GDM1 (cell line): Measurements from ENCODE around the gene PPP5C.
"Not testable (repeated sequence)": the region's sequence is repeated elsewhere in the genome, so short reads cannot be mapped to it uniquely, and the experiment has no call there.

Experiments used
- DNase-seq: peaks from one replicate; lab custom pipeline; 2025; lab: John Stamatoyannopoulos, UW

PPP5C gene

GRCh38 chr19:46346821-46347571 lies at the start of gene PPP5C:
TSS of gene PPP5C (plus strand) at chr19:46347087. CDS start at chr19:46347097, 10 bp downstream.
- DNase-seq, result peak; percentile 94

DNA sequence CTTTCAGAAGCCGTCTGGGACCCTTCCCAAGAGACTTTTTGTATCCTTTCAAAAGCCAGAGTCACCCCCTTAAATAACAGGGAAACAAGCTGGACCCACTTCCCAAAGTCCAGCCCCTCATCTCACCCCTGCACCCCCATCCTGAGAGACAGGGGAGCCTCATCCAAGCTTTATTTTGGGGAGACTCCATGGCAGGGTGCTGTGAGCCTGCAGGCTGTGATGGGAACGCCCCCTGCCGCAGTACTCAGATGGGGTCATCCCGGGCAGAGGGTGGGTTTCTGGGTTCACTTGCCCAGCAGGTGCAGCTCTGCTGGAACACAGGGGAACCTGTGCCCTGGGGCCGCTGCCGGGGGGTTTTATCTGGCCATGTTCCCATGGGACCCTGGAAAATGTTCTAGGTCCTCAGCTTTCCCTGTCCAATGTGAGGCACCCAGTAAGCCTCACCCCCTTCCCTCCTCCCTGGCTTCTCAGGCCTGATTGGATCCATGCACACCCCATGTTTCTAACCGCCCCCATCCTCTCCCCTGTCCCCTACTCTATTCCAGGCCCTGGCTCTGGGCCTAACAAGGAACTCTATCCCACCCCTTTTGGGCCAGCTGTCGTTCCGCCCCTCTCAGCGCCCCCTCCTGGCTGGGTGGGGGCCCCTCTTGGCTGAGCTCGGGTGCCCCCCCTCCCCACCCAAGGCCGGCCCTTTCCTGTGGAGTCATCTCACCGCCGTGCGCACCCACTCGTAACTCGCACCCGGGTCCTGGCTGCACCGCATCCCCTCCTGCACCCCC lies 49.0 kb upstream of the PPP5C start:
- no peak for DNase-seq

DNA sequence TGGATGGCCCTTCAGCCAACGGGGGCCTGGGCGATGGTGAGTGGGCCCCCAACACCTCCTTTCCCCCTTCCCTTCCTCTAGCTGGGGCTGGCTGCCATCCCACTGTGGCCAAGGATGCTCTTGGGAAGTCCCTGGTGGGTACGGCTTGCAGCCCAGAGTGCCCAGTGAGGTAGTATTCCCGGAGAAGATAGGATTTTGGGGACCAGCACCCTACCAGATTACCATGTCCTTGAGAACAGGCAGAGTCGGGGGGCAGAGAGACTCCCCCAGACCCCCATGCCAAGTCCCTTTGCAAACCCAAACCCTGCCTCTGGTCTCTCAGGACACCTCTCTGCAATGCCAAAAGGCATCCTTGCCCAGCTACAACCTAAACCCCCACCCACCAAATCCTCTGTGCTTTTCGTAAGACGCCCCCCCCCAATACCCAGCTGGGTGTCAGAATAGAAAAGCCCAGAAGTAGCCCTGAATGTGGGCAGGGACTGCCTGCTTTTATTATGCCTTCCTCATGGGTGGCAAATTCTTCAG lies 48.3 kb upstream of the PPP5C start:
- DNase-seq, result no peak

DNA sequence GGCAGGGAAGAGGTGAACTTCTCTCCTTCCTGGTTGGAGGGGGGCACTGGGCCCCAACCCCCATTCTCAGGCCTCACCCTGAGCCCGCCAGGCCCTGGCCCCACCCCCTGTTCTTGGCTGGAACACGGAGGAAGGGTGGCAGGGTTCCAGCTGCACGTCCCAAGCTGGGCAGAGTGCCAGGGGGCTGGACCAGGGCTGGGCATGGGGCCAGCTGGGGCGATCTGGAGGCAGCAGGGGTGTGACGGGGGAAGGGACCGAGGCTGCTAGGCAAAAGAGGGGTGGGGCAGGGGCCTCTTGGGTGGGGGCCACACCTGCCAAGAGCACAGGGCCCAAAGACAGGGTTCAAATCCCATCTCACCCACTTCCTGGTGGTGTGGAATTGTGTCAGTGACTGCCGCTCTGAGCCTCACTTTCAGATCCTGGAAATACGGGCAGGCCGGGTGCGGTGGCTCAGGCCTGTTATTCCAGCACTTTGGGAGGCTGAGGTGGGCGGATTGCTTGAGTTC lies 47.8 kb upstream of the PPP5C start:
- DNase-seq, result peak; percentile 3

DNA sequence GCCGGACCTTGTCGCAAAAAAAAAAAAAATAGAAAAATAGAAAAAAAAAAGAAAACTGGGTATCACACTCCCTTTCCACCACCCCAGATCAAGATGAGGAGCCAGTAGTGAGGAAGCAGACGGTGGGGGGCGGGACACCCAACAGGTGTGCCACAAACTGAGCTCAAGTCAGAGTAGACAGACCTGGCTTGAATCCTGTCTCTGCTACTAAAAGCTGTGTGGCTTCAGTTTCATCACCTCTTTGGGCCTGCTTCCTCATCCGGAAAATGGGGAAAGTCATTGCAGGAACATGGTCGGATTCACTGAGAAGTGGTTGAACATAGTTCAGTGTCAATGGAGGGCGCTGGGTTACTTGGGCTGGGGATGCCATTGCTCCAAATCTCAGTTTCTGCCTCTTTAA lies 47.2 kb upstream of the PPP5C start:
- DNase-seq, result no peak

- no peak for DNase-seq
Observed at GRCh38 chr19:46303322-46303690, 43.6 kb upstream of the PPP5C start.

GRCh38 chr19:46303691-46304397 lies 43.0 kb upstream of the PPP5C start:
- no peak for DNase-seq

GRCh38 chr19:46306501-46306900 lies 40.4 kb upstream of the PPP5C start:
- no peak for DNase-seq

DNA sequence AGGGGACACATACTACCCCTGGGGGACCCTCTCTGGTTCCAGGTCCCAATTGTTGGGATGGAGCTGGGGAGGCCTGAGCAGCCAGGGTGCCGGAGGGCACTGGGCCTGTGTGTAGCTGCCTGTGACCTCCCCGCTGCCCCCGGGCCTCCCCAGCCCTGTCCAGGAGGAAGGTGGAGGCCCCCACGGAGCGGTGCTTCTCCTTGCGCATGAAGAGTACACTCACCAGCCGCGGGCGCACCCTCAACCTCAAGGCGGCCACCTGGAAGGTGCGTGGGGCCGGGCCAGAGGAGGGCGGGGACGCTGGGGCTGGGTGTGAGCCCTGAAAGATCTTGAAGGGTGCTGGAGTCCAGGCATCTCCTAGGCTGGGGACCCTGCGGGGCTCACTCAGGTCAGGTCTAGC lies 38.4 kb upstream of the PPP5C start:
- no peak for DNase-seq

GRCh38 chr19:46309056-46309455 lies 37.8 kb upstream of the PPP5C start:
- no peak for DNase-seq

- no peak for DNase-seq
Observed at GRCh38 chr19:46311444-46311843, 35.4 kb upstream of the PPP5C start.

GRCh38 chr19:46313540-46314469 lies 33.1 kb upstream of the PPP5C start:
- DNase-seq, result not testable (repeated sequence)

GRCh38 chr19:46317339-46317738 lies 29.5 kb upstream of the PPP5C start:
- DNase-seq, result no peak

GRCh38 chr19:46319613-46320012 lies 27.3 kb upstream of the PPP5C start:
- no peak for DNase-seq

- DNase-seq, result no peak
Observed at GRCh38 chr19:46320559-46320958, 26.3 kb upstream of the PPP5C start.

- no peak for DNase-seq
Observed at GRCh38 chr19:46321653-46322052, 25.2 kb upstream of the PPP5C start.

DNA sequence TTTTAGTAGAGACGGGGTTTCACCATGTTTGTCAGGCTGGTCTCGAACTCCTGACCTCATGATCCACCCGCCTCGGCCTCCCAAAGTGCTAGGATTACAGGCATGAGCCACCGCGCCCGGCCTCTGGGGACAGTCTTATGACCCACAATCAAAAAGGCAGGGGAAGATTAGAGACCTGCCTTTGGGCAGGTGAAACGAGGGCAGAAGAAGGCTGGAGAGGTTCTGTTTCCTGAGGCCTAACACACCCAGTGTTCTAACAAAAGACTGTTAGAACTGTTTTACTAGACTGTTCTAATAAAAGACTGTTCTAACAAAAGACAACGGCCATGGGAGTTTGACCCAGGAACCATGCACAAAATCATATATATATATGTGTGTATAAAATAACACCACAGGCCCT lies 23.7 kb upstream of the PPP5C start:
- DNase-seq, result not testable (repeated sequence)

GRCh38 chr19:46324277-46324676 lies 22.6 kb upstream of the PPP5C start:
- DNase-seq, result no peak

GRCh38 chr19:46326608-46327007 lies 20.3 kb upstream of the PPP5C start:
- DNase-seq, result no peak

DNA sequence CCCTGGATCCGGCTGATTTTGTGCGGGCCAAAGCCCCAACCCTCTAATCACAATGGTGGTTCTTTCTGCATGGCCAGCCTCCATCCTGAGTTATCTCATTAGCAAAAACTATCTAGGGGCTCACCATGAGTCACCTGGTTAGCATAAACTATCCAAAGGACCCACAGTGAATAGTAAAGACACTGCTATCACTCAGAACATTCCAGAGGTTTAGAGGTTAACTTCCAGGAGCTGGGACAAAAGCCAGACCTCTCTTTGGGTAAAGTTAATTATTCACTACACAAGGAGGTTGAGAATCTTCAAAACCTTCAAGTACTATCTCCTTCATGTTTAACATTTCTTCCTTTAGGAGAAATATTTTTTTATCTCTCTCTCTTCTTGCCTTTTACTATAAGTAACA lies 18.8 kb upstream of the PPP5C start:
- DNase-seq, result no peak

GRCh38 chr19:46330319-46330918 lies 16.5 kb upstream of the PPP5C start:
- no peak for DNase-seq
